IPS-20b (cell line): Measurements from ENCODE around the gene DTX3.
"Not testable (repeated sequence)": the region's sequence is repeated elsewhere in the genome, so short reads cannot be mapped to it uniquely, and the experiment has no call there.

ENCODE experiments used
- H3K27ac ChIP-seq: one replicate; pipeline ENCODE4 v1.5.1; 2013; ENCODE audit warnings: low read length
- H3K27me3 ChIP-seq: 2 replicates; pipeline ENCODE4 v1.6.1; 2013; ENCODE audit warnings: mild to moderate bottlenecking, low read length, inconsistent platforms; ENCODE audit not compliant: insufficient read depth
- H3K36me3 ChIP-seq: 2 replicates; pipeline ENCODE4 v1.6.1; 2013; ENCODE audit warnings: low read depth, mild to moderate bottlenecking, inconsistent platforms, low read length, moderate library complexity; ENCODE audit not compliant: insufficient read depth
- H3K4me1 ChIP-seq: 2 replicates; pipeline ENCODE4 v1.6.1; 2013; ENCODE audit warnings: mild to moderate bottlenecking, control low read depth, inconsistent platforms, low read length, moderate library complexity; ENCODE audit not compliant: insufficient read depth
- H3K4me3 ChIP-seq: 2 replicates; pipeline ENCODE4 v1.5.1; 2013; ENCODE audit warnings: mild to moderate bottlenecking, low read length, inconsistent platforms
- H3K9ac ChIP-seq: 2 replicates; pipeline ENCODE4 v1.6.1; 2013; ENCODE audit warnings: low read depth, mild to moderate bottlenecking, inconsistent platforms, low read length, moderate library complexity
- H3K9me3 ChIP-seq: 2 replicates; pipeline ENCODE4 v1.6.1; 2013; ENCODE audit warnings: mild to moderate bottlenecking, low read depth, low read length, inconsistent platforms; ENCODE audit not compliant: insufficient read depth

DTX3 gene

DNA sequence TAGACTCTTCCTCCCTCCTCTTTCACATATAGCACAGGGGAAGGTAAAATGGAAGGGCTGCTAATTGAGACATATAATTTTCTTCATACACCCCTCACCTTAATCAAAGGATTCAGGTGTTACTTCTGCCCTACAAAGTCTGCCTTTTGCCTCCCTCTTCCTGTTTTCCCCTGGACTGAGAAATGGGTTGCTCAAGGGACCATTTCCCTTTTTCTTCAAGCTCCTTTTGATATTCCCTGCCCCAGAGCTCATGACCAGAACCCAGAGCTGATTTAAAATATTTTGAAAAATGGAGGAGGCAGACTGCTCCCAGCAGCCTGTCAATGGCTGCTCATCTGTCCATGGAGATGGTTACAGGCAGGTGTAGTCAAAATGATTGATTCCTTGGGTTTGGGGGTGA, 19.9 kb upstream of the DTX3 start:
- Histone ChIP-seq H3K9me3 (no peaks in the 10 kb centered on the region), H3K36me3 (peaks cover 37% of the 10 kb centered on the region), H3K4me1 (no peaks in the 10 kb centered on the region), H3K9ac (no peak overlapping the region), H3K4me3 (no peak overlapping the region), H3K27ac (no peak overlapping the region), H3K27me3 (peaks cover 11% of the 10 kb centered on the region)

- Histone ChIP-seq H3K9ac (no peak overlapping the region), H3K4me1 (no peaks in the 10 kb centered on the region), H3K27me3 (peaks cover 11% of the 10 kb centered on the region), H3K27ac (no peak overlapping the region), H3K36me3 (peaks cover 33% of the 10 kb centered on the region), H3K9me3 (no peaks in the 10 kb centered on the region), H3K4me3 (no peak overlapping the region)
Observed at GRCh38 chr12:57585156-57585555, 19.5 kb upstream of the DTX3 start.

GRCh38 chr12:57586128-57586527, 18.5 kb upstream of the DTX3 start:
- Histone ChIP-seq H3K27me3 (peaks cover 11% of the 10 kb centered on the region), H3K36me3 (peaks cover 23% of the 10 kb centered on the region), H3K4me1 (no peaks in the 10 kb centered on the region), H3K4me3 (no peak overlapping the region), H3K9ac (no peak overlapping the region), H3K27ac (no peak overlapping the region), H3K9me3 (no peaks in the 10 kb centered on the region)

GRCh38 chr12:57586832-57587429, 17.7 kb upstream of the DTX3 start:
- Histone ChIP-seq H3K4me1 (0 out of 2 replicates have a peak, but pooled peaks cover under 1% of the 10 kb centered on the region), H3K27ac (no peak overlapping the region), H3K9me3 (no peaks in the 10 kb centered on the region), H3K4me3 (no peak overlapping the region), H3K36me3 (peaks cover 15% of the 10 kb centered on the region; the same call in 1 of the 2 replicates), H3K9ac (no peak overlapping the region), H3K27me3 (peaks cover 15% of the 10 kb centered on the region)

- H3K36me3 ChIP-seq, H3K9me3 ChIP-seq, H3K9ac ChIP-seq: not testable (repeated sequence)
Observed at GRCh38 chr12:57588951-57589610, 15.5 kb upstream of the DTX3 start.

DNA sequence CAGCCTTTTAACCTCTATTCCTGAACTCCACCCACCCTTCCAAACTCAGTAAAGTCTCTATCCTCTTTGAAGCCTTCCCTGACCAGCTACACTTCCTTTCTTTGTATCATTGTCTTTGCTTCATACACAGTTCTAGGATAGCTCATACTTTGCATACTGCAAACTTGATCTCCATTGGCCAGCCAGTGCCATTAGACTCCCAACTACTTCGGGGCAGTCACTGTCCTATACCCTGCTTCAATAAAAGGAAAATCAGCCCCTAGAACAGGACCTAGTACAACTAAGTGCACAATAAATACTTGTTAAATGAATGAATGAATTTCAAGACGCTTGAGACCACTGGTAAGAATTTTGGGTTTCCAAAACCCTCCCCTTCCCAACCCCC, 14.2 kb upstream of the DTX3 start:
- Histone ChIP-seq H3K4me1 (0 out of 2 replicates have a peak, but pooled peaks cover 5% of the 10 kb centered on the region), H3K27me3 (peaks cover 16% of the 10 kb centered on the region), H3K9me3 (no peaks in the 10 kb centered on the region), H3K27ac (no peak overlapping the region), H3K4me3 (peak overlapping the region; percentile 93), H3K36me3 (peaks cover 13% of the 10 kb centered on the region), H3K9ac (peak overlapping the region; percentile 57; the same call in 1 of the 2 replicates)

More at GRCh38 chr12:57588951-57589610, 15.5 kb upstream of the DTX3 start:
- not testable (repeated sequence) for H3K4me3 ChIP-seq, H3K4me1 ChIP-seq, H3K27ac ChIP-seq
- peaks cover 16% of the 10 kb centered on the region for H3K27me3 ChIP-seq

DNA sequence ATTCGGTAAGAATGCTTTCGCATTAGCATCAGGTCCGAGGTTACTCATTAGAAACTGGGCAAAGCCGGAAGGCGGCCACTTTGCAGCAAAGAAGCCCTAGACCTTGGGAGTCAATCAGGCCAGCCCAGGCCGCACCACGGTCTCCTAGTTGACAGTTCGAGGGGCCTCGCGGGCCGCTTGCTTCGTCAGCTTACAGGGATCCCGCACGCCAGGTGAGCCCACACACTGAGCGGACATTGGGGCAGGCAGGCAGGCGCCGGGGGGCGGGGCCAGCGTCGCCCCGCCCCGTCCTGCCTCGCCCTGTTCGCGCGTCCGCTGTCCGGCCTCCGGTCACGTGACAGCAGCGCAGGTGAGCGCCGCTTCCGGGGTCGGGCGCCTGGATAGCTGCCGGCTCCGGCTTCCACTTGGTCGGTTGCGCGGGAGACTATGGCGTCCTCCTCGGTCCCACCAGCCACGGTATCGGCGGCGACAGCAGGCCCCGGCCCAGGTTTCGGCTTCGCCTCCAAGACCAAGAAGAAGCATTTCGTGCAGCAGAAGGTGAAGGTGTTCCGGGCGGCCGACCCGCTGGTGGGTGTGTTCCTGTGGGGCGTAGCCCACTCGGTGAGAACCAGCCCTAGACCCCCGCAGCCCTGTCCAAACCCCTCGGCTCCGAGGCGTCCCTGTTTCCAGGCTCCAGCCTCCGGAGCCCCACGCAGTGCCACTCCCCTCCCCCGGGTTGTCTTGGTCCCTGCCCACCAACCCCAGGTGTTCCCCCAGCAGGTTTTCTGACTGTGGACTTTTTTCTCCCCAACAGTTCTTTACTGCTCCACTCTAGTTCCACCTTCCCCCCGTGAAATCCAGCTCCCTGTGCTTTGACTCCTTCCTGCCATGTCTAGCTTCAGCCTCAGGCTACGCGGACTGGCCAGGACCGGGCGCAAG, 13.5 kb upstream of the DTX3 start, which contains the start of gene PIP4K2C:
PIP4K2C (plus strand) TSS at position 329 of the 918 bp plus-strand sequence; CDS start at position 427, 98 bp downstream.
- H3K4me1 ChIP-seq = 0 out of 2 replicates have a peak, but pooled peaks cover 5% of the 10 kb centered on the region
- no peak within 1 kb of the TSS for H3K27ac ChIP-seq
- H3K4me3 ChIP-seq = peak within 1 kb of the TSS; percentile 93
- no peaks in the 10 kb centered on the region for H3K9me3 ChIP-seq
- peaks cover 19% of the 10 kb centered on the region for H3K36me3 ChIP-seq
- peaks cover 16% of the 10 kb centered on the region for H3K27me3 ChIP-seq
- H3K9ac ChIP-seq = peak within 1 kb of the TSS; percentile 85

DNA sequence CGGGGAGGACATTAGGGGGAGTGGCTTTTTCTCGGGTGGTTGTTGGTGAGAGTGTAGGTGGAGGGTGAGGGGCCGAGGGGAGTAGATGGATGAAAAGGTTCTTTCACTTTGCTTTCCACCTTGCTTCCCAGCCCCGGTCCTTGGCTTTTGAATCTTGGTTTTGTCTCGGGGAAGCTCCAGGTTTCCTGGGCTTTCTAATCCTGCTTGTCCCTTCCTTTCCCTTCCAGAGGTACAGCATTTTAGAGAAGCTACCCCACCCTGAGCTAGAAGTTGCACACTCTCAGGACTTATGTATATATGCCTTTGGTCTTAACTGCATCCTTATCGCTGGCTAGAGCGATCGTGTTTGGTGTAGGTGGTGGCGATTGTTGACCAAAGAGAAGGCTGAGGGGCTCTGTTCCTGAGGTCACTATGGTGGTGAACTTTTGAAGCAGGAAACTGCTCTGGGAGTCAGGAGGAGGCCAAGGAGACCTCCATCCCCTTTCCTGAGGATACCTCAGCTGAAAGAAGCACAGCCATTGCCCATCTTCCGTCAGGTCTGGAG, 12.8 kb upstream of the DTX3 start:
- Histone ChIP-seq H3K4me3 (peak overlapping the region; percentile 93), H3K9ac (peak overlapping the region; percentile 85), H3K36me3 (peaks cover 24% of the 10 kb centered on the region), H3K27ac (no peak overlapping the region), H3K4me1 (0 out of 2 replicates have a peak, but pooled peaks cover 5% of the 10 kb centered on the region), H3K27me3 (peaks cover 16% of the 10 kb centered on the region), H3K9me3 (no peaks in the 10 kb centered on the region)

GRCh38 chr12:57592551-57593165, 12.0 kb upstream of the DTX3 start:
- Histone ChIP-seq H3K27ac (no peak overlapping the region), H3K4me3 (peak overlapping the region; percentile 93; the same call in 1 of the 2 replicates), H3K9me3 (no peaks in the 10 kb centered on the region), H3K4me1 (0 out of 2 replicates have a peak, but pooled peaks cover 5% of the 10 kb centered on the region), H3K27me3 (peaks cover 15% of the 10 kb centered on the region), H3K36me3 (peaks cover 31% of the 10 kb centered on the region), H3K9ac (peak overlapping the region; percentile 85; the same call in 1 of the 2 replicates)

- H3K9ac ChIP-seq = no peak overlapping the region
- no peaks in the 10 kb centered on the region for H3K9me3 ChIP-seq
- peaks cover 32% of the 10 kb centered on the region for H3K36me3 ChIP-seq
- no peak overlapping the region for H3K27ac ChIP-seq
- H3K27me3 ChIP-seq = peaks cover 10% of the 10 kb centered on the region
- H3K4me3 ChIP-seq = no peak overlapping the region
- 0 out of 2 replicates have a peak, but pooled peaks cover 5% of the 10 kb centered on the region for H3K4me1 ChIP-seq
Observed at GRCh38 chr12:57593187-57593586, 11.4 kb upstream of the DTX3 start.

DNA sequence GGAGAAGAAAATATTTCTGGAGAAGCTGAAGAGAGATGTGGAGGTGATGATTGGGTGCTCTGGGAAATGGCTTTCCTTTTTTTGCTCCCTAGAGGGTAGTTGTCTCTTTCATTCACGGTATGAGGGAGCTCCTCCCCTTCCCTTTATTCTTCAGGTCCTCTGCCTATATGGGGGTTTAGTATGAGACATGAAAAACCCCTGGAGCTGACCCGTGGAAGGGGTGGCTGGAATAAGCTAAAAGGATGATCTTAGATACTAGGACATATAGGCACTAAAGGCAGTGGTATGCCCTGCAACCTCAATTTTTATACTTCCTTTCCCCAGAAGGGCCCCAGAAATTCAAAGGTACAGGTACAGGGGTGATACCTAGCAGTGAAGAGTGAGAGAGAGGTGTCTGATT, 4.2 kb upstream of the DTX3 start:
- peaks cover 8% of the 10 kb centered on the region; the same call in 1 of the 2 replicates for H3K4me1 ChIP-seq
- H3K27me3 ChIP-seq = no peaks in the 10 kb centered on the region
- no peak overlapping the region for H3K27ac ChIP-seq
- H3K9me3 ChIP-seq = no peaks in the 10 kb centered on the region
- no peak overlapping the region for H3K9ac ChIP-seq
- H3K4me3 ChIP-seq = no peak overlapping the region
- peaks cover 65% of the 10 kb centered on the region for H3K36me3 ChIP-seq
